ENCODE results near the gene TTYH2.

The TTYH2 gene

DNA sequence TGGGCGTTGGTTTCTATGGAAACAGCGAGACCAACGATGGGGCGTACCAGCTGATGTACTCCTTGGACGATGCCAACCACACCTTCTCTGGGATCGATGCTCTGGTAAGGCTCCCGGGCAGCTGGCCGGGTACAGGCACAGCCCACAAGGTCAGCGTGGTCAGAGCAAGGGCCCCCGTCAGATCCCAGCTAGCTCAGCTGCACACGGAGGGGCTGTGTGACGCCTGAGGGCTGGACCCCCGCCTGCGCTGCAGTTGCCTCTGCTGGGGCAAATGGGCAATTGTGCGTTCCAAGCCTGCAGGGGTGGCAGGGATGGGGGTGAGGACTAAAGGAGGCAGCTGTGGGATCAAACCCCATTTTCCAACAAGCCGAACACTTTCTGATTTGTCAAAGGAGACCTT is 17.5 kb downstream of the TTYH2 start:
- Histone ChIP-seq H3K4me3 (ENCODE audit: low read depth, low read length) (no peak overlapping the region), H3K27ac (no peak overlapping the region), H3K27me3 (replicated peaks) (no peaks in the 10 kb centered on the region), H3K36me3 (replicated peaks) (no peaks in the 10 kb centered on the region)
- TF ChIP-seq CTCF (IDR thresholded peaks at IDR 0.05; ENCODE audit: low read depth, low read length, missing control alignments) = no peak
- no peak for DNase-seq
- in situ Hi-C loops (cut with HindIII; ENCODE audit: low pct_ligation_motif_present, low sequenced_read_pairs) = no loop called here

- TF ChIP-seq CTCF (IDR thresholded peaks at IDR 0.05; ENCODE audit: low read depth, low read length, missing control alignments) = no peak
- Histone ChIP-seq H3K27me3 (replicated peaks) (no peaks in the 10 kb centered on the region), H3K27ac (no peak overlapping the region), H3K36me3 (replicated peaks) (no peaks in the 10 kb centered on the region), H3K4me3 (ENCODE audit: low read depth, low read length) (no peak overlapping the region)
- in situ Hi-C loops (cut with HindIII; ENCODE audit: low pct_ligation_motif_present, low sequenced_read_pairs) = no loop called here
- DNase-seq = no peak
Measured at GRCh38 chr17:74231928-74232907, 18.8 kb downstream of the TTYH2 start.

DNA sequence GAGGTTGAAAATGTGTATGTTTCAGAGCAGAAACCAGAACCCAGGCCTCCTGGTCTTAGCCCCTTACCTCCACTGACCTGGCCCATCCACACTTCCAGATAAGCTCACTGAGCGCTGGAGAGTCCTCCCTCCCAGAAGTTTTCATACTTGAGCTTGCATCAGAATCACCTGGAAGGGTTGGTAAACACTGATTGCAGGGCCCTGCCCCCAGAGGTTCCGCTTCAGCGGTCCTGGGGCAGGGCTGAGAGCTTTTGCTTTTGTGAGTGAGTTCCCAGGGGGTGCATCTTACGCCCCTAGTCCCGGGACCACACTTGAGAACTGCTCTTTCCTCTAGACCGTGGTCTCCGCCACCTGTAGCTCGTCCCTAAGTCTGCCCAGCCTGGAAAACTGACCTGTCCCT is 20.6 kb downstream of the TTYH2 start:
- H3K36me3 ChIP-seq (replicated peaks) = no peaks in the 10 kb centered on the region
- H3K27me3 ChIP-seq (replicated peaks) = no peaks in the 10 kb centered on the region
- in situ Hi-C loops (cut with HindIII; ENCODE audit: low pct_ligation_motif_present, low sequenced_read_pairs) = no loop called here
- no peak overlapping the region for H3K4me3 ChIP-seq (ENCODE audit: low read depth, low read length)
- DNase-seq = no peak
- no peak overlapping the region for H3K27ac ChIP-seq
- TF ChIP-seq CTCF (IDR thresholded peaks at IDR 0.05; ENCODE audit: low read depth, low read length, missing control alignments) = no peak

GRCh38 chr17:74234486-74234885 is 21.1 kb downstream of the TTYH2 start:
- no peaks in the 10 kb centered on the region for H3K27me3 ChIP-seq (replicated peaks)
- H3K27ac ChIP-seq = no peak overlapping the region
- DNase-seq = no peak
- no peak for TF ChIP-seq CTCF (IDR thresholded peaks at IDR 0.05; ENCODE audit: low read depth, low read length, missing control alignments)
- no peaks in the 10 kb centered on the region for H3K36me3 ChIP-seq (replicated peaks)
- in situ Hi-C loops (cut with HindIII; ENCODE audit: low pct_ligation_motif_present, low sequenced_read_pairs) = no loop called here
- H3K4me3 ChIP-seq (ENCODE audit: low read depth, low read length) = no peak overlapping the region

DNA sequence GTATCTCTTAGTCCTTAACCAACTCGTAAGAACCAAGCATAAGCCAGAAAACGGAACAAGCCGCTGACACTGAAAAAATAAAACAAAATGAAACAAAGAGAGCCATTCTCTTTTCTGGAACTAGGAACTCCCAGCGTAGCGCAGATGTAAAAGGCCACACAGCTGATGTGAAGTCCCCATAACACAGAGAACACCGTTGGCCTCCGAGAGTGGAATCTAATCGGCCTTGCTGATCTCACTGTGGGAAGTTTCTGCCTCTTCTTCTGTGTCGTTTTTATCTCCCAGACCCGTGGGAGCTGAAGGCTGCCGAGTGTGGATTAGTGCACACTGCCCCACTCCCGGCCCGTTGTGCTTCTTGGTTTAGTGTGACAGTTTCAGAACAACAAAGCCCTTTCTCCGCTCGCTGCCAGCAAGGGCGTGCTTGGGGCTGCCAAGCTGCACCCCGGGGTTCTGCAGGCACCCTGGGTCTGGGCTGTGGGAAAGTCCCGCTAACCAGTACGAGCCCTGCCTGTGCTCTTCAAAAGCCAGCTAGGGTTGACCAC is 21.7 kb downstream of the TTYH2 start:
- TF ChIP-seq CTCF (IDR thresholded peaks at IDR 0.05; ENCODE audit: low read depth, low read length, missing control alignments) = no peak
- DNase-seq = no peak
- no peaks in the 10 kb centered on the region for H3K27me3 ChIP-seq (replicated peaks)
- no peaks in the 10 kb centered on the region for H3K36me3 ChIP-seq (replicated peaks)
- no peak overlapping the region for H3K4me3 ChIP-seq (ENCODE audit: low read depth, low read length)
- in situ Hi-C loops (cut with HindIII; ENCODE audit: low pct_ligation_motif_present, low sequenced_read_pairs) = no loop called here
- H3K27ac ChIP-seq = no peak overlapping the region
